Smooth muscle cell of the brain vasculature (primary cell): ENCODE data around the gene LGALS16.
A peak's percentile ranks its signal among the peaks of the same experiment; 100 is the strongest.
"Not testable (repeated sequence)": the region's sequence is repeated elsewhere in the genome, so short reads cannot be mapped to it uniquely, and the experiment has no call there.

Experiments
- DNase-seq: peaks from one replicate; pipeline ENCODE4 v3.0.0-alpha.2; 2012; ENCODE audit warnings: low read depth, low spot score

The LGALS16 gene, protein sequence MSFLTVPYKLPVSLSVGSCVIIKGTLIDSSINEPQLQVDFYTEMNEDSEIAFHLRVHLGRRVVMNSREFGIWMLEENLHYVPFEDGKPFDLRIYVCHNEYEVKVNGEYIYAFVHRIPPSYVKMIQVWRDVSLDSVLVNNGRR

GRCh38 chr19:39655613-39656012, at the start of gene LGALS16:
LGALS16 (plus strand) TSS chr19:39655913; CDS start chr19:39655962, 49 bp downstream.
- DNase-seq, result no peak

DNA sequence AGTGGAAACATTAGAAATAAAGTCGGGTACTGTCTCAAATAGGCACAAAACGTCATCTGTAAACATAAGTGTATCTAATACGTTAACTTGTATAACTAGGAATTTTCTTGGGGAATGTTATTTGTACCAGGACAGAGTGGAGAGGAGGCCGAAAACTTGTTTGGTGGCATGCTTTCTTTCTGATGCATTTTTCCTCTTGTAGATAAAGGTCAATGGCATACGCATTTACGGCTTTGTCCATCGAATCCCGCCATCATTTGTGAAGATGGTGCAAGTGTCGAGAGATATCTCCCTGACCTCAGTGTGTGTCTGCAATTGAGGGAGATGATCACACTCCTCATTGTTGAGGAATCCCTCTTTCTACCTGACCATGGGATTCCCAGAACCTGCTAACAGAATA, 48.7 kb upstream of the LGALS16 start:
- DNase-seq, result no peak

DNA sequence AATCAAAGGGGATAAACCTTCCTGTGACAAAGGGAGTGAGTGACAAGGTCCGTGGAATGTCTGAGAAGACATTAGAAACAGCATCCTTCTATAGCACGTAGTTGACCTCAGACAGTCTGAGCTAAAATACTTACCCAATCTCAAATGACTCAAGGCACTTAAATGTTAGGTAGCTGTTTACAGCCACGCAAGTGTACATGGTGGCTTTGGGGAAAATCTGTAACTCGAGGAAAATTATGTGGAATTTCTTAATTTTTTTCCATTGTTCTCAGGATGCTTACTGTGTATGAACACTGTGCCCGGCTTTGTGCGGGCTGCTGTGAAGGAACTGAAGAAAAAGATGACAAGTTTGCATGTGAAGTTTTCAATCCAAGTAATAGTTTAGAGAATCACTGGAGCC, 48.2 kb upstream of the LGALS16 start:
- DNase-seq, result no peak

GRCh38 chr19:39613597-39613996, 42.1 kb upstream of the LGALS16 start:
- DNase-seq, result no peak

- DNase-seq, result no peak
Measured at GRCh38 chr19:39617745-39618144, 38.0 kb upstream of the LGALS16 start.

- no peak for DNase-seq
Measured at GRCh38 chr19:39623946-39624345, 31.8 kb upstream of the LGALS16 start.

DNA sequence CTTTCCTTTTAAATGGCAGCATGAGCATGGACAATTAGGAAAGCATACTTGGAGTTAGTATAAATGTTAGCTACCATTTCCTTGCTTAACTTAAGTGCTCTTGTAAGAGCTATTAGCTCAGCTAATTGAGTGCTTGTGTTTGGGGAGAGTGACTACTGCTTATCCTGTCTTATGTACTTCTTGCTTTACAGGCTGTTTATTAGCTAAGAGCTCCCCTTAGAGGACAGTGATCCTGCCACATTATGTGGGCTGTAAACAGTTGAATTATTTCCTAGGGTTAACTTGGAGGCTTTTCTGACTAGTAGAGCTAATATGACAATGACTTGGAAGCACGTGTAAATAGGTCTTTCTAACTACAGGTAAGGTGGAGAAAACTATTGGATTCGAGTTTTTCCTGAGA, 28.1 kb upstream of the LGALS16 start:
- DNase-seq, result not testable (repeated sequence)

DNA sequence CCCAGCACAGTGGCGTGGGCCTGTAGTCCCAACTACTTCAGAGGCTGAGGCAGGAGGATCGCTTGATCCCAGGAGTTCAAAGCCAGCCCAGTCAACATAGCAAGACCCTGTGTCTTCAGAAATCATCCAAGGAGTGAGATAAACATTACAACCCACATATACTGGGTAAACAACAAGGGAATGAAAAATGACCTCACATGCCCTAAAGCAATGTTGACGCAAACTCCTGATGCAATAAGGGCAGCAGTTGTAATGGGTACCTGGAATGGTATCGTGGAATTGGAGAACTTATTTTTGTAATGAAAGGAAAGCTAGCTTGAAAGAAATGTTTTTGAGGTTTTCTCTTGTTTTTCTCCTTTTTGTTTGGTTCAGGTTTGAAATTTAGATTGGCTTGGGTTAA, 24.5 kb upstream of the LGALS16 start:
- DNase-seq, result no peak

DNA sequence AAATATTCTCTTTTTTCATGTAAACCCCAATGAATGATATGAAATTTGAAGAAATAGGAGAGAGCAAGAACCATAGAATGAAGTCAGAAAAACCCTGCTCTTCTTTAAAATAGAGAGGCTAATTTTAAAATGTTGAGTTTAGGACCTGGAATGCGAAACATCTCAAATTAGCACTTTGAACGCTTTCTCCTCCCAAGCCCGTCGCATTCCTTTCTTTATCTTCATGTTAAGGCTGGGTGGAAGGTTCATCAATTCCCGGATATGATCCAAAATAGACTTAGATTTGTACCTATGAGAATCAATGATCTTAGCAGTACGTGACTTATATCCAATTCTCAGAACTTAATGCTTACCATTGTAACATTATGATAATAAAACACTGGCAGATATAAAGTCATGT, 24.1 kb upstream of the LGALS16 start:
- no peak for DNase-seq

DNA sequence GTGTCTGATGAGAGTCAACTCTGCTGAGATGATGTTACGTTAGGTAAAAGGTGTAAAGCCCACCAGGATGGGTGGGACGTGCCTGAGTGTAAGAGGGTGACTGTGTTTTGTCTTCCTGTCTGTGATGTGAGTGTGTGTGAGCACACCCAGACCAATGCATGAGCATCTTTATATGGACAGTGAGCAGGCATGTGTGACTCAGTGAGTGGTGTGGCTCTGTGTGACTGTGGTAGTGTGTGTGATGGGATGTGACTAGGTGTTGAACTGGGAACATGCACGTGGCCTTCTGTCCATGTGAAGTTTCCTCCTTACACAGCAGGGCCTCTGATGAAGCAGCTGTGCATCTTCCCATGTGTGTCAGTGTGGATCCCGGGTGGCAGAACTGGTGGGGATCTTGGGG, 17.8 kb upstream of the LGALS16 start:
- DNase-seq, result no peak

DNA sequence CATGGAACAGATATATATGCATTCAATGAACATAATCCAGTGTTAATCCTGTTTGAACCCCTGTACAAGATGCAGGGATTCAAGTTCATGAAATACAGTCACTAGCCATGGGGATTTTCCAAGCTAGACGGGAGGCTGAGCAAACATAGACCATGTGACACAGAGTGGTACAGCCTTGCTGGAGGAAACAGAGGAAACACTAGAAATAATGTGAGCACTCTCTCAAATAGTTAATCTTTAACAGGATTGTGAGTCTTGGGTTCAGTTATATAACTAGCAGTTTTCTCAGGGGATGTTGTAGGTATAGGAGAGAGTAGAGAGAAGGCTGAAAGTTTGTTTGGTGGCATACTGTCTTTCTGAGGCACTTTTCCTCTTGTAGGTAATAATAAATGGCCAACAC, 13.9 kb upstream of the LGALS16 start:
- no peak for DNase-seq

DNA sequence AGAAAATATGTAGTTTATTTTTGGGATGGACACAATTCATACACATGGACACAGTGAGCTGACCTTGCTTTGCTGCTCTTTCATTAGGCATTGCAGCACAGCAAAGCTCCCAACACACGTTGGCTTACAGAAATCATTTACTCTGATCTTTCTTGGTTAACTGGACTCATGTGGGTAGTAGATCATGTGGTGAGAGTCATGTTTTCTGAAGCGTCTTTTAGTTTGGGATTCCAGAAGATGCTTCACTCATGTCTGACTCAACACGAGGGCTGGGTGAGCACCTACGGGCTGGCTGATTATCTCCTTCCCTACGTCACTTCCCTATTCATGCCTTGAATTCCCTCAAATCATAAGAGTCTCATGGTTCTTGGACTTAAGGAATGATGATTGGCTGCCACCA, 12.1 kb upstream of the LGALS16 start:
- DNase-seq, result no peak

- no peak for DNase-seq
Measured at GRCh38 chr19:39645800-39646411, 9.8 kb upstream of the LGALS16 start.

GRCh38 chr19:39647918-39648317, 7.8 kb upstream of the LGALS16 start:
- DNase-seq, result no peak

- DNase-seq, result no peak
Measured at GRCh38 chr19:39659791-39660190, 4.1 kb downstream of the LGALS16 start.

- no peak for DNase-seq
Measured at GRCh38 chr19:39660661-39661060, 4.9 kb downstream of the LGALS16 start.

DNA sequence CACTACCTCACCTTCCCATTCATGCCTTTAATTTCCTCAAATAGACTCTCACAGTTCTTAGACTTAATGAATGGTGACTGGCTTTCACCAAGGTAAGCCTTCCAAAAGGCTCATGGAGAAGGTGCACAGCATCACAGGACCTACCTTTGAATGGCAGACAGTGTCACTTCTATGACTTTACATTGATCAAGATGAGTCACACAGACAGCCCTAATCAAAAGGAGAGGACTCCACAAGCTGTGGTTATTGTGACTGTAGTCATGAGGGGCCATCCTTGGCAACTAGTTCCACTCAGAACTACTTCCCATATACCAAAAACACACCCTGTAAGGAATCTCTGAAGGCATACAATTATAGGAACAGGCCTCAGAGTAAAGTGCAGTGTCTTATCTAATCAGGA, 5.9 kb downstream of the LGALS16 start:
- DNase-seq, result no peak

DNA sequence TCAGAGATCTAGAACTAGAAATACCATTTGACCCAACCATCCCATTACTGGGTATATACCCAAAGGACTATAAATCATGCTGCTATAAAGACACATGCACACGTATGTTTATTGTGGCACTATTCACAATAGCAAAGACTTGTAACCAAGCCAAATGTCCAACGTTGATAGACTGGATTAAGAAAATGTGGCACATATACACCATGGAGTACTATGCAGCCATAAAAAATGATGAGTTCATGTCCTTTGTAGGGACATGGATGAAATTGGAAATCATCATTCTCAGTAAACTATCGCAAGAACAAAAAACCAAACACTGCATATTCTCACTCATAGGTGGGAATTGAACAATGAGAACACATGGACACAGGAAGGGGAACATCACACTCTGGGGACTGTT, 14.1 kb downstream of the LGALS16 start:
- not testable (repeated sequence) for DNase-seq

GRCh38 chr19:39670998-39671397, 15.3 kb downstream of the LGALS16 start:
- no peak for DNase-seq

- DNase-seq, result peak; percentile 3
Measured at GRCh38 chr19:39671739-39672363, 16.1 kb downstream of the LGALS16 start.

DNA sequence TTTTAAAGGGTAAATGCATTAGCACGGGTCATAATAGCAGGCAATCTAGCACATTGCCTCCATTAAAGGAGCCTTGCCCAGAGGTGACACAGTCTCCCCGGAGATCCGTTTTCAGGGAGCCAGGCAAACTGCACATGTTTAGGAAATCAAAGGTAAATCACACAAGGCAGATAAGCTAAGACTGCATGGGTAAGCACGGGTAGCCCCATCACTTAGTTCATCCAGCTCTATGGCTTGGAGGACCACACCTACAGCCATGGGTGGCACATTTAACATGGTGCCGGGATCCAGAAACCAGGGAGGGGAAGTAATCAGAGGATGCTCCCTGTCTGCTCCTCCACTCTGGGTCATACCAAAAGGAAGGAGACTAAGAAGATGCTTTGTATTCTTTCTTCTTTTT, 16.8 kb downstream of the LGALS16 start:
- DNase-seq, result no peak

DNA sequence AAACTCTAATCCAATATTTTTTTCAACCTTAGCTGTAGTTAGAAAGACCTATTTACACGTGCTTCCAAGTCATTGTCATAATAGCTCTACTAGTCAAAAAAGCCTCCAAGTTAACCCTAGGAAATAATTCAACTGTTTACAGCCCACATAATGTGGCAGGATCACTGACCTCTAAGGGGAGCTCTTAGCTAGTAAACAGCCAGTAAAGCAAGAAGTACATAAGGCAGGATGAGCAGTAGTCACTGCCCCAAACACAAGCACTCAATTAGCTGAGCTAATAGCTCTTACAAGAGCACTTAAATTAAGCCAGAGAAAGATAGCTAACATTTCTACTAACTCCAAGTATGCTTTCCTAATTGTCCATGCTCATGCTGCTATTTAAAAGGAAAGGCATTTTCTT, 18.1 kb downstream of the LGALS16 start:
- DNase-seq, result not testable (repeated sequence)

DNA sequence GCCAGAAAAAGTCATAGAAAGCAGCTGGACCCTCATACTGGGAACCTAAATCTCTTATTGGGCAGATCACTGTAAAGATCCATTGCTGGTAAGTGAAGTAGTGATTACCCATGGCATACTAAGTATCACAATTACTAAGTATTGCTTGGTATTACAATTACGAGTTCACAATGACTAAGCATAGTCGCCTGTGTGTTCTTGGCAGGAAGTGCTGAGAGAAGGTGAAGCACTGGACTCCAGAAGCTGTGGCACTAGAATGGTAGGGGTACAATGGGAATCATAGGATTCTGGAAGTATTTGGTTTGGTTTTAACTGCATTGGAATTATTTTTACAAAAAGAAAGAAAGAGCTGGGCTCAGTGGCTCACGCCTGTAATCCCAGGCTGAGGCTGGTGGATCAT, 20.3 kb downstream of the LGALS16 start:
- DNase-seq, result no peak
